ENCODE data around the gene RGL2. TPM values are rescaled to one million over a fixed set of nuclear protein-coding genes. Genes with fewer than 3 reads are reported as not detected.
"Not testable (repeated sequence)": the region's sequence is repeated elsewhere in the genome, so short reads cannot be mapped to it uniquely, and the experiment has no call there.

The RGL2 gene
- total RNA-seq (2014; rRNA removed; shearing (Covaris generic)), result 58.4 and 62.4 TPM in 2 replicates

- peak; percentile 64 for DNase-seq (ENCODE audit: low spot score)
- in situ Hi-C loops (cut with HindIII; ENCODE audit: low sequenced_read_pairs), result no loop called here
Measured at GRCh38 chr6:33298773-33299236, at the start of gene RGL2. Gene RGL2, minus strand, starts transcription at chr6:33298942. Its CDS starts 332 bp downstream, at chr6:33298610.

DNA sequence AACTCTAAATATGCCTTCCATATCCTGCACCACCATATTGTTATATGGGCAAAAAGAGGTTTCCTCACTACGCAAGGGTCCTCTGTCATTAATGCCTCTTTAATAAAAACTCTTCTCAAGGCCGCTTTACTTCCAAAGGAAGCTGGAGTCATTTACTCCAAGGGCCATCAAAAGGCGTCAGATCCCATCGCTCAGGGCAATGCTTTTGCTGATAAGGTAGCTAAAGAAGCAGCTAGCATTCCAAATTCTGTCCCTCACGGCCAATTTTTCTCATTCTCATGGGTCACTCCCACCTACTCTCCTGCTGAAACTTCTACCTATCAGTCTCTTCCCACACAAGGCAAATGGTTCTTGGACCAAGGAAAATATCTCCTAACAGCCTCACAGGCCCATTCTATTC, 49.1 kb upstream of the RGL2 start:
- in situ Hi-C loops (cut with HindIII; ENCODE audit: low sequenced_read_pairs), result no loop called here
- no peak for DNase-seq (ENCODE audit: low spot score)

GRCh38 chr6:33346972-33347371, 48.2 kb upstream of the RGL2 start:
- not testable (repeated sequence) for DNase-seq (ENCODE audit: low spot score)

GRCh38 chr6:33344701-33345697, 46.3 kb upstream of the RGL2 start:
- in situ Hi-C loops (cut with HindIII; ENCODE audit: low sequenced_read_pairs), result no loop called here
- DNase-seq (ENCODE audit: low spot score), result peak; percentile 88

More at GRCh38 chr6:33346972-33347371, 48.2 kb upstream of the RGL2 start:
- in situ Hi-C loops (cut with HindIII; ENCODE audit: low sequenced_read_pairs), result not testable (repeated sequence)

DNA sequence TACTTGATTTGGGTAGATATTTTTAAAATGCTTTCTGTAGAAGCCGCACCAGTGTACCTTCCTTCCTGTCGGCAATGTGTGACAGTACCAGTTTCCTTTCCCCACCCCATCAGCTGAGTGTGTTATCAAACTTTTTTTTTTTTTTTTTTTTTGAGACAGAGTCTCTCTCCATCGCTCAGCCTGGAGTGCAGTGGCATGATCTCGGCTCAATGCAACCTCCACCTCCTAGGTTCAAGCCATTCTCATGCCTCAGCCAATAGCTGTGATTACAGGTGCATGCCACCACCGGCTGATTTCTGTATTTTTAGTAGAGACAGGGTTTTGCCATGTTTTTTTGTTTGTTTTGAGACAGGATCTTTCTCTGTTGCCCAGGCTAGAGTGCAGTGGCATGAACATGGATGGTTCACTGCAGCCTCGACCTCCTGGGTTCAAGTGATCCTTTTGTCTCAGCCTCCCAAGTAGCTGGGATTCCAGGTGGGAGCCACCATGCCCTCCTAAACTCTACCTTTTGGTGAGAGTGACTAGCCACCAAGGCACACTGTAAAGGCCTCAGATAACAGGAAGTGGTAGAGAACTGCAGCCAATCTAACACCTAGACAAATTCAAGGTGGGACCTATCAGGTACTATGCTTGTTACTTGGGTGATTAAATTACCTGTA, 45.3 kb upstream of the RGL2 start:
- in situ Hi-C loops (cut with HindIII; ENCODE audit: low sequenced_read_pairs), result no loop called here

GRCh38 chr6:33343606-33343952, 44.8 kb upstream of the RGL2 start:
- in situ Hi-C loops (cut with HindIII; ENCODE audit: low sequenced_read_pairs); DNase-seq (ENCODE audit: low spot score): not testable (repeated sequence)

More for the DNA sequence above, 45.3 kb upstream of the RGL2 start:
- DNase-seq (ENCODE audit: low spot score), result no peak

DNA sequence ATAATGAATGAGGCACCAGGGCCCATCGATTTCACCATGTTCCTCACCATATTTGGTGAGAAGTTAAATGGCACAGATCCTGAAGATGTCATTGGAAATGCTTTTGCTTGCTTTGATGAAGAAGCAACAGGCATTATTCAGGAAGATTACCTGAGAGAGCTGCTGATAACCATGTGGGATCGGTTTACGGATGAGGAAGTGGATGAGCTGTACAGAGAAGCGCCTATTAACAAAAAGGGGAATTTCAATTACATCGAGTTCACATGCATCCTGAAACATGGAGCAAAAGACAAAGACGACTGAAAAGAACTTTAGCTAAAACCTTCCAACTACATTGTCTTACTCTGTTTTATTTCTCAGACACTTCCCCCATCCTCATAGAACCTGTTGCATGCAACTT, 40.5 kb upstream of the RGL2 start:
- no peak for DNase-seq (ENCODE audit: low spot score)
- in situ Hi-C loops (cut with HindIII; ENCODE audit: low sequenced_read_pairs), result no loop called here

DNA sequence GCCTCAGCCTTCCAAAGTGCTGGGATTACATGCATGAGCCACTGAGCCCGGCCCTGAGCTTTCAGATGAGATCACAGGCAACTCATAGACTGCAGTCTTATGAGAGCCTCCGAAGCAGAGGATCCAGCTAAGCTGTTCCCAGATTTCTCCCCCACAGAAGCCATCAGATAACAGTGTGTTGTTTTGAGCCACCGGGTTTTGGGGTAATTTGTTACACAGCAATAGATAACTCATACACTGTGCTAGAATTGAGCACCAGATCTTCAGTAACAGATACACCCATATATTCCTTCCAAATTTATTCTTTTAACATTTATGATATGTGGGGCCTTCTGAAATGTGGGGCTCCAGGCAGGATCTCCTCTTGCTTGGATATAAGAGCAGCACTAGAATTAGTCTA, 37.8 kb upstream of the RGL2 start:
- no peak for DNase-seq (ENCODE audit: low spot score)
- in situ Hi-C loops (cut with HindIII; ENCODE audit: low sequenced_read_pairs), result no loop called here

GRCh38 chr6:33335916-33336315, 37.2 kb upstream of the RGL2 start:
- DNase-seq (ENCODE audit: low spot score), result no peak
- in situ Hi-C loops (cut with HindIII; ENCODE audit: low sequenced_read_pairs), result no loop called here

GRCh38 chr6:33333666-33334065, 34.9 kb upstream of the RGL2 start:
- in situ Hi-C loops (cut with HindIII; ENCODE audit: low sequenced_read_pairs), result no loop called here
- DNase-seq (ENCODE audit: low spot score), result no peak

- no peak for DNase-seq (ENCODE audit: low spot score)
- in situ Hi-C loops (cut with HindIII; ENCODE audit: low sequenced_read_pairs), result no loop called here
Measured at GRCh38 chr6:33330736-33331135, 32.0 kb upstream of the RGL2 start.

DNA sequence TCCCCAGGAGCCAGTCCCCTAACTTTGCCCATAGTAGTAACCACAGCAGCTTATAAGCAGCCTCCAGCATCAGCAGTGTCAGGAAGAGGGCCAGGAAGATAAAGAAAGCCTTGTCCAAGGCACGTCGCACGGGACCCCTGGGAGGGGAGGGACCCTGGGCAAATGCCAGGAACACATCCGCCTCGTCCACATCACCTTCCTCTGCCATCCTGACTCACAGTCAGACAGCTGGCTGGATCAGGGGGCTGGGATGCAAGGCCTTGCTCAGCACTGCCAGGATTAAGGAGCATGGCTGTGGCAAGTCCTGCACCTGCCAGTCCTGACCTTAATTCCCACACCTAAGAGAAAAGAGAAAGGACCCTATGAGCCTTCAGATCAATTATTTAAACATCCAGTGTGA, 30.3 kb upstream of the RGL2 start:
- no peak for DNase-seq (ENCODE audit: low spot score)
- in situ Hi-C loops (cut with HindIII; ENCODE audit: low sequenced_read_pairs), result no loop called here

GRCh38 chr6:33324125-33324524, 25.4 kb upstream of the RGL2 start:
- in situ Hi-C loops (cut with HindIII; ENCODE audit: low sequenced_read_pairs), result no loop called here
- no peak for DNase-seq (ENCODE audit: low spot score)

- DNase-seq (ENCODE audit: low spot score), result no peak
Measured at GRCh38 chr6:33323623-33323948, 24.8 kb upstream of the RGL2 start.

GRCh38 chr6:33321227-33321626, 22.5 kb upstream of the RGL2 start:
- DNase-seq (ENCODE audit: low spot score), result no peak
- in situ Hi-C loops (cut with HindIII; ENCODE audit: low sequenced_read_pairs), result no loop called here

More at GRCh38 chr6:33323623-33323948, 24.8 kb upstream of the RGL2 start:
- in situ Hi-C loops (cut with HindIII; ENCODE audit: low sequenced_read_pairs), result no loop called here

DNA sequence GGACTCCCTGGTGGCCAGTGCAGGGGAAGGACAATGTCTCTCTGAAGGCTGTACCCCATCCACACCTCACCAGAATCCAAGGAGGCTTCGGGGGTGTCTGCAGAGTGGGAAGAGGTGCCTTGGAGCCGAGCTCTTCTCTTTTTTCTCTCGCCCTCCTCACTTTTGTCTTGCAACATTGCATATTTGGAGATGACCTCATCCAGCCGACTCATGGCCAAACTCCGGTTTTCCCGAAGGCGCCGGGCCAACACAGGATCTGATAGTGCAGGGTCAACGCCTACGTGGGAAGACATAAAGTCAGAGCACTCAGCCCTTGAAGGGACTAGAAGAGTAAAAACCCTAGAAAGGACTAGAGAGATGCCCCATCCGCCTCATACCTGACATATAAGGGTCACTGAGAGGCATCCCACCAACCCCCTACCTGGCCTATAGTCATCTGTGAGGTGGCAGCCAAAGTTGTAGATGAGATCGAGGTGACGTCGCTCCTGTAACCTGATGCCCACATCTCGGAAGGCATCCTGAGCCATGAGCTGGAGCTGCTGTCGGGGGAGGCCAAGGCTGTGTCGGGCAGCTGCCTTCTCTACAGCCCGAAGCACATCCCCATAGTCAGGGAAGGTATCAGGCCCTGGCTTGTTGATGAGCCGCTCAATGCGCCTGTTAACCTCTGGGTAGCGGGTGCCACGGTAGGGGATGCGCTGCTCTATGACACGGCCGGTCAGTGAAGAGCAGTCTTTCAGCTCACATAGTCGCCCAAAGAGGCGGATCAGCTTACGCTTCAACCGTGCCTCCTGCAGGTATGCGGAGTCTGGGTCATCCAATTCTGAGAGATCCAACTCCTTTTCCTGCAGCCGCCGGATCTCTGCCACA, 21.8 kb upstream of the RGL2 start:
- in situ Hi-C loops (cut with HindIII; ENCODE audit: low sequenced_read_pairs), result no loop called here
- DNase-seq (ENCODE audit: low spot score), result no peak

- DNase-seq (ENCODE audit: low spot score), result no peak
- in situ Hi-C loops (cut with HindIII; ENCODE audit: low sequenced_read_pairs), result no loop called here
Measured at GRCh38 chr6:33319939-33320314, 21.2 kb upstream of the RGL2 start.

DNA sequence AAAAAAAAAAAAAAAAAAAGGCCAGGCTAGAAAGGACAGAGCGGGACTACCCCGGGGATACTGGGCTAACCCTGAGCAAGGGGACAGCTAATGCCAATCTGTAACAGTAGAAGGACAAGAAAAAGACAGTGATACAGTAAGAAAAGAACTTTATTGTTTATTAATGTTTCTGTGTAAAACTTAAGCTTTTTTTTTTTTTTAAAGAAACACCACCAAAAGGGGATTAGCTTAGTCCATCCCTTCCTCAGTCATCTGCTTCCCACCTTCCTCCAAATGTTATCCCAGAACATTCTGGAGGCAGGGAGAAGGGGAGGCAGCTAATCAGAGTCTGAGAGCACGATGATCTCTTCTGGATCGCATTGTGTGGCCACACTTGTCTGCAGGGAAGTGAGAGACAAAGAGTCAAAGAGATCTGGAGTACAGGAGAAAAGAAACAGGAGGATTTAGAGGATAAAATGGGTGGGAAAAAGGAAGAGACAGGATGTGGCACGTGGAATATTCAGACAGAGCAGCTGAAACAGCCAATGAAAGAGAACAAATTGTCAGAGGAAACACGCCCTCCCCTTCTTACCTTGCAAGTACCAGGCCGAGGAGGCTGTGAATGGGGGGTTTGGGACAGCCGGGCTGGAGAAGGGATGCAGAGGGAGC, 19.8 kb upstream of the RGL2 start:
- in situ Hi-C loops (cut with HindIII; ENCODE audit: low sequenced_read_pairs), result no loop called here
- DNase-seq (ENCODE audit: low spot score), result no peak

Data from G401 (cell line).